ENCODE measurements around the gene GATB. TPM values are rescaled to one million over a fixed set of nuclear protein-coding genes. Genes with fewer than 3 reads are reported as not detected.

GATB gene
- total and polyA plus RNA-seq, 11 donors = 32.8 to 182 (median 83.4) TPM

- Histone ChIP-seq H3K36me3 (no peaks in the 10 kb centered on the region), H3K27ac (no peak overlapping the region), H3K27me3 (peaks cover 0 to 5% (median 0%) of the 10 kb centered on the region in 9 donors), H3K9me3 (no peaks in the 10 kb centered on the region), H3K4me1 (peaks cover 0 to 5% (median 0%) of the 10 kb centered on the region in 12 donors), H3K4me3 (no peak overlapping the region)
- WGBS, 4 donors = 89 to 95% (median 92%) methylated on average over 3 of the region's 3 CpGs
- DNase-seq (no peak), ATAC-seq (no peak)
- intact Hi-C loops (cut with DNase I) = no loop called here
- no peak for TF ChIP-seq POLR2A (IDR thresholded peaks at IDR 0.05)
- no peak for TF ChIP-seq CTCF (IDR thresholded peaks at IDR 0.05)
These were observed 134.6 kb downstream of the GATB start for GRCh38 chr4:151626228-151626627.

GRCh38 chr4:151624626-151625565, 135.9 kb downstream of the GATB start:
- no peak overlapping the region for H3K4me3 ChIP-seq
- no peak for TF ChIP-seq CTCF (IDR thresholded peaks at IDR 0.05)
- TF ChIP-seq POLR2A (IDR thresholded peaks at IDR 0.05) = no peak
- H3K9me3 ChIP-seq = no peaks in the 10 kb centered on the region
- 68 to 78% (median 73%) methylated on average over 14 of the region's 14 CpGs for WGBS, 4 donors
- peaks cover 0 to 5% (median 0%) of the 10 kb centered on the region in 12 donors for H3K4me1 ChIP-seq
- H3K36me3 ChIP-seq = no peaks in the 10 kb centered on the region
- DNase-seq (no peak), ATAC-seq (no peak)
- H3K27me3 ChIP-seq = peaks cover 0 to 5% (median 0%) of the 10 kb centered on the region in 9 donors
- no peak overlapping the region for H3K27ac ChIP-seq
- intact Hi-C loops (cut with DNase I) = no loop called here

All from heart left ventricle (tissue), 16 donors.